22Rv1 (cell line): ENCODE data around the gene CCDC178.
"Not testable (repeated sequence)": the region's sequence is repeated elsewhere in the genome, so short reads cannot be mapped to it uniquely, and the experiment has no call there.

Source experiments
- H3K27ac ChIP-seq: fragments of 450-650 bp; 2 replicates; pipeline ENCODE4 v1.5.1; 2017
- ZFX ChIP-seq: fragments of 450-650 bp; IDR thresholded peaks from 2 replicates; pipeline ENCODE4 v1.6.1; 2017; ENCODE audit warnings: antibody characterized with exemption, borderline replicate concordance
- TF ChIP-seq, protein P1 (sequence below): fragments of 450-650 bp; IDR thresholded peaks from 2 replicates; pipeline ENCODE4 v1.5.1; 2017; ENCODE audit warnings: mild to moderate bottlenecking

CCDC178 gene

DNA sequence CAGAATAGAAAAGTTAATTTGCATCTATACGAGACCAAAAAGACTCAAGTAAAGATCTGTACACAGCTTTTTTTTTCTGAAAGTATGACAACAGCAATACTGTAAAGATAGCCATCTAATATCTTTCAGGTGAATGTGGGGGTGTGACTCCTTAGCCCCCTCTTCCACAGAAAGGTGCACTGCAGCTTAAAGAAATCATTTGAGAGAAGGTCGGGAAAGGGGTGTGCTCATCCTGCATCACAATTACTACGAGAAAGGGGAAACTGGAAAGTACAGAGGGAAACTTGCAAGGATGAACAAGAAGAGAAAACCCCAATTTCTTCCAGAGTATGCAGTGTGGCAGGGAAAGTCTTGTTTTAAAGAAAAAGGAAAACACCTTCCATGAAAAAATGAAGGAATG lies 255.6 kb downstream of the CCDC178 start:
- TF ChIP-seq, protein P1, sequence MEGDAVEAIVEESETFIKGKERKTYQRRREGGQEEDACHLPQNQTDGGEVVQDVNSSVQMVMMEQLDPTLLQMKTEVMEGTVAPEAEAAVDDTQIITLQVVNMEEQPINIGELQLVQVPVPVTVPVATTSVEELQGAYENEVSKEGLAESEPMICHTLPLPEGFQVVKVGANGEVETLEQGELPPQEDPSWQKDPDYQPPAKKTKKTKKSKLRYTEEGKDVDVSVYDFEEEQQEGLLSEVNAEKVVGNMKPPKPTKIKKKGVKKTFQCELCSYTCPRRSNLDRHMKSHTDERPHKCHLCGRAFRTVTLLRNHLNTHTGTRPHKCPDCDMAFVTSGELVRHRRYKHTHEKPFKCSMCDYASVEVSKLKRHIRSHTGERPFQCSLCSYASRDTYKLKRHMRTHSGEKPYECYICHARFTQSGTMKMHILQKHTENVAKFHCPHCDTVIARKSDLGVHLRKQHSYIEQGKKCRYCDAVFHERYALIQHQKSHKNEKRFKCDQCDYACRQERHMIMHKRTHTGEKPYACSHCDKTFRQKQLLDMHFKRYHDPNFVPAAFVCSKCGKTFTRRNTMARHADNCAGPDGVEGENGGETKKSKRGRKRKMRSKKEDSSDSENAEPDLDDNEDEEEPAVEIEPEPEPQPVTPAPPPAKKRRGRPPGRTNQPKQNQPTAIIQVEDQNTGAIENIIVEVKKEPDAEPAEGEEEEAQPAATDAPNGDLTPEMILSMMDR: no peak; the same call in 1 of the 2 replicates
- no peak for TF ChIP-seq ZFX
- H3K27ac ChIP-seq: no peak overlapping the region

DNA sequence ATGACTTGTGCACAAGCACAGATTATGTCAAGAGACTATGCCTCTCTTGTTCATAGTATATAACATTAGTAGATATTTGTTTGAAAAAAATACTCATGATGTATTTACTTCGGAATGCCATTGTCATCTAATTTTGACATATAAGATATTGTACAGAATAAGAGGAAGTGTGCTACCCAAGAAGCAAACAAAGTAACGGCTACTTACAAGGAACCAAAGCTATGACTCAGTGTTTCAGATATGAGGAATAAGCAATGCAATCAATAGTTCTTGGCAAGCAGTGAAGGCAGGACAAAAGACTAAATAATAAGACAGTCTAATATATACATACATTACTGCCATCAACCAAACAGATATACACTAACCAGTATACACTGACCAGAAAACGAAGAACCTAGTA lies 256.3 kb downstream of the CCDC178 start:
- no peak overlapping the region for H3K27ac ChIP-seq
- TF ChIP-seq, protein P1: no peak
- no peak for TF ChIP-seq ZFX

DNA sequence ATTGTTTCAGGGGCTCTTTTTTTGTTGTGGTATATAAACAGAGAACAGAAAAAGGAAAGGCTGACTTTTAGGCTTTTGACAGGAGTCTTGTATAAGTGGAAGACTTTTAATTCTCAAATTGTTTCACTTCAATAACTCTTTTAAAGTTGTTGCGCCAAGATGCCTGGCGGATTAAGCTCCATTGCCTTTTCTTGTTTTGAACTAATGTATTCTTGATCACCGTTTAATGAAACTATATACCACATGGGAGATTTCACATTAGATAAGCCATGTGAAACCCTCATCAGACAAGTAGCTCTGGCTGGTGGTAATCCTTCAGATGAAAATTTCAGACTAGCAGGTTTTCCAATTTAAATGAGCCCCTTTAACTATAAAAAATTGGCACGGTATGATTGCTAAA lies 257.4 kb downstream of the CCDC178 start:
- TF ChIP-seq ZFX: no peak
- no peak overlapping the region for H3K27ac ChIP-seq

DNA sequence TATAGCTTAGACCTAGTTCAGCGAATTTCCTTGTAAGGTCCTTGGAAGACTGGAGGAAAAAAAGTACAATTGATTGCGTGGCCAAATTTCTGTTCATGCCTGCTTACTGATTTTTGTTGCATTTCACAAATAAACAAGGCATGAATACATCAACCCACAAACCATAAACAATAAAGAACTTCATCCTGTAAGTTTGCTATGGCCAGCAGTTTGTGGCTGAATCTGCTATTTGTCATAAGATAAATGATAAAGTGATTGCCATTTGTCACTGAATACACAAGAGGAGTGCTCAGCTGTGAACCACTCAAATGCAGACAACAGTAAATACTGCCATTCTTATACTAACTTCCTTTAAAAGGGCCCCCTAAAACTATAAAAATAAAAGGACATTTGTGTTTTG lies 259.5 kb downstream of the CCDC178 start:
- no peak for TF ChIP-seq ZFX
- TF ChIP-seq, protein P1: no peak
- no peak overlapping the region for H3K27ac ChIP-seq

DNA sequence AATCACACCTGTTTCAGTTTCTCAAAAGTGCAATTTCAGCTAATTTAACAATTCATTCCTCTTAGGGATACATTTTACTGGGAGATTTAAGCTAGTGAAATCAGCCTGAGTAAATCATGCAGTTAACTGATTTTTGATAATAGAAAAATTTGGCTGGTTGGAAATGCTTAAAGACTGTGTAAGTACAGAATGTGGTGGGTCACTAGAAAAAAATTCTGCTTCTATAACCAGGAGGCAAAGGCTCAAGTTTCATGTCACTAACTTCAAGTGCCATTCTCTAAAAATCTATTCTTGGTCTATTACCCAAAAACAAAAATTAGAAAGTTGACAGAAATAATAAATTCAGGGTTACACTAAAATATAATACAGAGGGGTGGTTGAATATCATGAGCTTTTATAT lies 271.3 kb downstream of the CCDC178 start:
- TF ChIP-seq, protein P1: no peak
- no peak for TF ChIP-seq ZFX

DNA sequence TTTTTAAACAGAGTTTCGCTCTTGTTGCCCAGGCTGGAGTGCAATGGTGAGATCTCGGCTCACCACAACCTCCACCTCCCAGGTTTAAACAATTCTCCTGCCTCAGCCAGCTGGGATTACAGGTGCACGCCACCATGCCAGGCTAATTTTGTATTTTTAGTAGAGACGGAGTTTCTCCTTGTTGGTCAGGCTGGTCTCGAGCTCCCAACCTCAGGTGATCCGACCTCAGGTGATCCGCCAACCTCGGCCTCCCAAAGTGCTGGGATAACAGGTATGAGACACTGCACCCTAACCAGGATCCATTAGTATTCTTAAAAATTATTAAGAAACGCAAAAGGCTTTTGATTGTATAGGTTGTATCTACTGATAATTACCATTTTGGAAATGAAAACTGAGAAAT lies 276.4 kb downstream of the CCDC178 start:
- H3K27ac ChIP-seq: not testable (repeated sequence)

More for the DNA sequence above, 271.3 kb downstream of the CCDC178 start:
- H3K27ac ChIP-seq: no peak overlapping the region

DNA sequence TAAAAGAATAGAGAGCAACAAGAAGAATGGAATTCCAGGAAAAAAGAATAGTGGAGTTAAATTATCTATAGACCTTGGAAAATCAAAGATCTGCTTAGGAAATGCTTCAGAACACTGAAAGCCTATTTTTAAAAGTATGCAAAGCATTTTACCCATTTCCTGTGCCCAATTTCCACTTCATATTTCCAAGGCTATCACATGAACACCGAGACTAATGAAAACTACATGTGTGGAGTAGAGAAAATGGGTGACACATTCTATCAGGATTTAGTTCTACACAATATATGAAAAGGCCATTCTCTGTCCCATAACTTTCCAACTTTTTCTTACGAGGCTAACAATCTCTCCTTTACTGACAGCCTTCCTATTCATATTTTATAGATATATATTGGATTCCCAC lies 279.4 kb downstream of the CCDC178 start:
- TF ChIP-seq, protein P1: no peak
- no peak for TF ChIP-seq ZFX

DNA sequence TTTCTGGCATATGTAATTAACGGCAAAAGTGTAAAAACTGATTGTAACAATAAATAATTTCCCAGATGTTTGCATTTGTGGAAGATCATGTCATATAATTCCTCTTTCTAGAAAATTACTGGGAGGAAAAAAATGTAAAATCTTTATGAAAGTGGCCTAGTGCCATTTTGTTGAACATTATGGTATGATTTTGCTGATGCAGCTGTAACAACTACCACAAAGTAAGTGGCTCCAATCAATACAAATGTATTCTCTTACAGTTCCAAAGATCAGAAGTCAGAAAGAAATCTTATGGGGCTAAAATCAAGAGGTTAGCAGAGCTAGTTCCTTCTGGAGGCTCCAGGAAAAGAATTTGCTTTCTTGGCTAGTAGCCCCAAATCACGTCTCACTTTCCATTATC lies 281.4 kb downstream of the CCDC178 start:
- TF ChIP-seq, protein P1: no peak
- no peak for TF ChIP-seq ZFX
- no peak overlapping the region for H3K27ac ChIP-seq

More for the DNA sequence above, 279.4 kb downstream of the CCDC178 start:
- no peak overlapping the region for H3K27ac ChIP-seq
